ENCODE measurements around the gene PIGH. TPM values are rescaled to one million over a fixed set of nuclear protein-coding genes. Genes with fewer than 3 reads are reported as not detected.

PIGH gene
- total RNA-seq, 4 donors from 2014 or later: 22.1 to 31.4 (median 29.2) TPM

- WGBS, 2 donors: 81 to 84% methylated on average over 11 of the region's 11 CpGs
- TF ChIP-seq POLR2A (IDR thresholded peaks at IDR 0.05) (no peak), CTCF (IDR thresholded peaks at IDR 0.05) (no peak)
- DNase-seq (ENCODE audit: low spot score in 2 of 2): peak in 1 of 2 donors; percentile 76
- no peak overlapping the region for H3K4me3 ChIP-seq (ENCODE audit: low read depth, poor library complexity, severe bottlenecking)
- intact Hi-C loops (cut with DNase I; ENCODE audit: low total_unique reads): no loop called here
Observed at GRCh38 chr14:67580336-67581171, 19.5 kb downstream of the PIGH start.

GRCh38 chr14:67579636-67580035 is 20.4 kb downstream of the PIGH start:
- TF ChIP-seq POLR2A (IDR thresholded peaks at IDR 0.05) (no peak), CTCF (IDR thresholded peaks at IDR 0.05) (no peak)
- 83 to 85% methylated on average over 7 of the region's 7 CpGs for WGBS, 2 donors
- intact Hi-C loops (cut with DNase I; ENCODE audit: low total_unique reads): no loop called here
- DNase-seq (ENCODE audit: low spot score in 2 of 2): peak in 1 of 2 donors; percentile 80
- H3K4me3 ChIP-seq (ENCODE audit: low read depth, poor library complexity, severe bottlenecking): no peak overlapping the region

GRCh38 chr14:67579040-67579439 is 21.0 kb downstream of the PIGH start:
- intact Hi-C loops (cut with DNase I; ENCODE audit: low total_unique reads): no loop called here
- no peak for TF ChIP-seq CTCF (IDR thresholded peaks at IDR 0.05)
- no peak for TF ChIP-seq POLR2A (IDR thresholded peaks at IDR 0.05)
- no peak overlapping the region for H3K4me3 ChIP-seq (ENCODE audit: low read depth, poor library complexity, severe bottlenecking)
- no peak for DNase-seq (ENCODE audit: low spot score in 2 of 2)
- WGBS, 2 donors: 82 to 90% methylated on average over 15 of the region's 15 CpGs

GRCh38 chr14:67577909-67578749 is 21.9 kb downstream of the PIGH start:
- intact Hi-C loops (cut with DNase I; ENCODE audit: low total_unique reads): no loop called here
- TF ChIP-seq CTCF (IDR thresholded peaks at IDR 0.05) (no peak), POLR2A (IDR thresholded peaks at IDR 0.05) (no peak)
- DNase-seq (ENCODE audit: low spot score in 2 of 2): no peak
- 83 to 84% methylated on average over 12 to 16 of the region's 16 CpGs for WGBS, 2 donors
- H3K4me3 ChIP-seq (ENCODE audit: low read depth, poor library complexity, severe bottlenecking): no peak overlapping the region

GRCh38 chr14:67577181-67577808 is 22.8 kb downstream of the PIGH start:
- WGBS, 2 donors: 81 to 88% methylated on average over 13 of the region's 13 CpGs
- DNase-seq (ENCODE audit: low spot score in 2 of 2): no peak
- TF ChIP-seq CTCF (IDR thresholded peaks at IDR 0.05) (no peak), POLR2A (IDR thresholded peaks at IDR 0.05) (no peak)
- no peak overlapping the region for H3K4me3 ChIP-seq (ENCODE audit: low read depth, poor library complexity, severe bottlenecking)
- intact Hi-C loops (cut with DNase I; ENCODE audit: low total_unique reads): no loop called here

Measured in lower leg skin (tissue), 4 donors.